ENCODE data around the gene RIPOR2. TPM values are rescaled to one million over a fixed set of nuclear protein-coding genes. Genes with fewer than 3 reads are reported as not detected.
"Not testable (repeated sequence)": the region's sequence is repeated elsewhere in the genome, so short reads cannot be mapped to it uniquely, and the experiment has no call there.

RIPOR2 gene
- total RNA-seq, 1 donor from 2014 or later, result not detected

DNA sequence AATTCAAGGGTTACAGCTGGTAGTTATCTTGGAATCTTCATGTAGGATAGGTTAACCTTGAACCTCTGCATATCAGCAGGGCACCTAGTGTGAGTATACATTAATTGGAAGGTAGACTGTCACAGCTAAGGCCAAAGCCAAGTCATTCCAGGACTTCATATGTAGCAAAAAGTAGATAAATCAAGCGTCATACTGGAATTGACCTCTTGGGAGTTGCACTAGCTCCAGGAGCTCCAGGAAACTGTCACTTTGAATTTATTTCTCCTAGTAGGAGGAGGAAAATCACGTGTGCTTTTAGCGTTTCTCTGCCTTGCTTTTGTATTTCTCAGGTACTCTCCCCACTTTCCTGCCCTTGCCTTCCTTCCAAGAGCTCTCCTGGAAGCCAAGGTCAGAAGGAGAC lies 30.3 kb downstream of the RIPOR2 start:
- no peak for DNase-seq (ENCODE audit: low read depth, low spot score)

- DNase-seq (ENCODE audit: low read depth, low spot score), result no peak
These were observed 32.1 kb downstream of the RIPOR2 start for GRCh38 chr6:24903681-24904080.

- no peak for DNase-seq (ENCODE audit: low read depth, low spot score)
These were observed 33.0 kb downstream of the RIPOR2 start for GRCh38 chr6:24902782-24903181.

GRCh38 chr6:24901698-24902328 lies 33.9 kb downstream of the RIPOR2 start:
- no peak for DNase-seq (ENCODE audit: low read depth, low spot score)

GRCh38 chr6:24900917-24901697 lies 34.7 kb downstream of the RIPOR2 start:
- DNase-seq (ENCODE audit: low read depth, low spot score), result no peak

- no peak for DNase-seq (ENCODE audit: low read depth, low spot score)
These were observed 35.8 kb downstream of the RIPOR2 start for GRCh38 chr6:24899997-24900325.

DNA sequence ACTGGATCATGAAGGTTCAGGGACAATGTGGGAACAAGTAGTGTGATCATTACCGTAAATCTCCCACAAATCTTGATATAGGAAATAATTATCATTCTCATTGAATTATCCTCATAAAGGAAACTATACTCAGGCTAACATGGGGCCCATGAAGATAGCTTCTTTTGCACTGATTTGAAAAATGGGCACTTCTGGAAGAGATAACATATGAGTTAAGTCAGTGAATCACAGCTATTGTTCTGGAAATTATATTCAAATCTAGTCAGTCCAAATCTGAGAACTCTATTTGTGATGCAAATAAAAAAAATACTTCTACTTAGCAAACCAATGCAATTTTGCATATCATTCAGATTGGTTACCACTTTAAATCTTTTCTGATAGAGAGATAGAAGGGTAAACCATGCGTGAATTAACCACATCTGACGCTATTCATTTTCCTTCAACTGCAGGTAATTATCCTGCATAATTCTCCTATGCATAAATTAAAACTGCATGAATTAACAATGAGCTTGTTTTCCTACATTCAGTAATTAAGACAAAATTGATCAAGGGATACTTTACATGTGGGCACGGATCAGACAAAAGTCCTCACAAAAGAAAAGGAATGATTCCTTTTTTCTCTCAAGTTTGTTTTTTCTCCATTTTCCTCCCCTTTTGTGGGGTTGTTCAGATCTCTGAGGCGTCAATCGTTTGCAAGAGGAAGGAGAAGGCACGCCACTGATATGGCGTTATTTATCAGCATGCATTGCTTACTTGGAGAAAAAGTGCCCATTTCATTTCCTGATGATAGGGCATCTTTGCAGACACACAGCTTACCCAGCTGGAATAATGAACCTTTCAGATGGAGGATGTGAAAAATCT lies 36.4 kb downstream of the RIPOR2 start:
- DNase-seq (ENCODE audit: low read depth, low spot score), result no peak

- no peak for DNase-seq (ENCODE audit: low read depth, low spot score)
These were observed 37.1 kb downstream of the RIPOR2 start for GRCh38 chr6:24898676-24899075.

DNA sequence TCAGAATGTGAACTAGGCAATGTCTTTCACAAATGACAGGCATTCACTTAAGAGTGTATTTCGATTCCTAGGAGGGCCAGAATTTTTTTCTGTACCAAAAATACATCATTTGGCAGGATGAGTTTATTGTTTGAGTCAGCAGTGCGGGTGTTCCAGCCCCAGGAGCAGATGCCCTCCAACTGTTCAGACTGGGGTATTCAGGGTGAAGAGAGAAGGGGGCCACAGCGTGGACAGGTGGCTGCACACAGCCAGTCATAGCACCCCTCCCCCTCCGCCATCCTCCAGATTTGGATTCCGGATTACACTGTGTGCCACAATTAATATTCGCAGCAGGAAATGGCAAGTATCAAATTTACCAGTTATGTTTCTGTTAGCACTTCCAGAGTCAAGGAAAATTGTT lies 38.6 kb downstream of the RIPOR2 start:
- no peak for DNase-seq (ENCODE audit: low read depth, low spot score)

DNA sequence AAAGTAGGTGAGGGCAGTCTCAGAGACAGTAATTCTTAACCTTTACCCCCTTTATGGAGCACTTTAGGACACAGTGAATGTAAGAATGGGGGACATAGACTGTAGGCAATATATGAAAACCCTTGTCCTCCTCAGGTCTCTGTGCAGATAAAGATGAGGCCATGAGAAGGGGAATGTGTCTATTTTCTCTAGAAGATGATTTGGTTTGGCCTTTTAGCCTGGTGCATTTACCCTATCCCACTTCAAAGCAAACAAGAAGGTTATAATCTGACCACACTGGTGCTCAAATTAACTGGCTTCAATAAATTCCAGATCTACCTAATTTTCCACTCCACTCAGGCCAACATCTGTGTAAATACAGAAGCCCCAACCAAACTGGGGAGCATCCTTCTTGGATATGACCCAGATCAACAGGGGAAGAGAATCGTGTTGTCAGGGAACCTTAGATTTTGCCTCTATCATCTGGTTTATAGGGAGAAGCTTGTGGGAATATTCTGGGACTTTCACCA lies 42.4 kb downstream of the RIPOR2 start:
- DNase-seq (ENCODE audit: low read depth, low spot score), result no peak

GRCh38 chr6:24891004-24891403 lies 44.8 kb downstream of the RIPOR2 start:
- DNase-seq (ENCODE audit: low read depth, low spot score), result no peak

DNA sequence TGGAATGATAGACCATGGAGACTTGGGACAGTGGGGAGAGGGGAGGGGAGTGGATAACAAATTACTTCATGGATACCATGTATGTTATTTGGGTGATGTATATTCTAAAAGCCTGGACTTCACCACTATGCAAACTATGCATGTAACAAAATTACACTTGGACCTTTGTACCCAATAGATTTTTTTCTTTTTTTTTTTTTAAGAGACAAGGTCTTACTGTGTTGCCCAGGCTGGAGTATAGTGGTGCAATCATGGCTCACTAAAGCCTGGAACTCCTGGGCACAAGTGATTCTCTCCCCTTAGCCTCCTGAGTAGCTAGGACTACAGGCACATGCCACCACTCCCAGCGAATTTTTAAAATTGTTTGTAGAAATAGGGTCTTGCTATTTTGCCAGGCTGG lies 45.3 kb downstream of the RIPOR2 start:
- no peak for DNase-seq (ENCODE audit: low read depth, low spot score)

GRCh38 chr6:24888715-24889370 lies 46.9 kb downstream of the RIPOR2 start:
- DNase-seq (ENCODE audit: low read depth, low spot score), result no peak

DNA sequence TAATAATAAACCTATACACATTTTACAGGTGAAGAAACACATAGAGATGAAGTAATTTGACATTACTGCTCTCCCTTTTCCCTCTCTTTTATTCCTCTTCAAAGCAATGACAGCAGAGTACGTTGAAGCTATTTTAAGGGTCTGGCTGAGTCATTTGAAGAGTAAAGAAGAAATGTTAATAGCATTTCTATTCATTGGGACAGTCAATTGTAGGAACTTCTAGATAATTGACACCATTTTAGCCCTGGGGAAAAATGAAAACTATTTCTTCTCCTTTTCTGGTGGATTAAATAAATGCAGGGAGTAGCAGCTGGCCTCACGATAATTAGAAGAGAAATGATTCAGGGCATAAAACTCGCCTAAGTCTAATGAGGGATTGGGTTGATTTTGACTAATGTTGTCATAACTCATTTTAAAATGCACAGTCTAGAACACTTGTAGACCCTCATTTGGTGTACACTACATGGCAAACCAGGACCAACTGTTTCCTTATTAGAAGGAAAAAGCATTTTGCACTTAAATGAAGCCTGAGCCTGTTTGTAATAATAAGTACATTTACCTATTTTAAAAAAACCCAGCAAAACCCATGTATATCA lies 48.1 kb downstream of the RIPOR2 start:
- DNase-seq (ENCODE audit: low read depth, low spot score), result no peak

DNA sequence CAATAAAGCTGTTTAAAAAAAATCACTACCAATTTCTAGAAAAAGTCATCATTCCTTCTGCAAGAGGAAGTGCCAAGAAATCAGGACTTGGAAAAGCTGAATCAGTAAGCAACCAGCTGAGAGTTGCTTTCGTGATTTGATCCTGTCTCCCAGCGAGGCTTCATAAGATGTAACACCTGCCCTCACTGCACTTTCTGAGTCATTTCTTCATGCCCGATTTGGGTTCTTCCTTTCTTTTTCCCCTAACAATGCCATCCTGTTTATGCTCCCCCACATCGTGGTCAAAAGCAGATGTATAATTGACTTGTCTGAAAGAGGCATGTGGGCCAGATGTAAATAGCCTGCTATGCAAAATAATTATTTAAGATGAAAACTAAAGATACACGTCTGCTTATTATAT lies 52.1 kb downstream of the RIPOR2 start:
- no peak for DNase-seq (ENCODE audit: low read depth, low spot score)

- no peak for DNase-seq (ENCODE audit: low read depth, low spot score)
These were observed 52.8 kb downstream of the RIPOR2 start for GRCh38 chr6:24882835-24883555.

DNA sequence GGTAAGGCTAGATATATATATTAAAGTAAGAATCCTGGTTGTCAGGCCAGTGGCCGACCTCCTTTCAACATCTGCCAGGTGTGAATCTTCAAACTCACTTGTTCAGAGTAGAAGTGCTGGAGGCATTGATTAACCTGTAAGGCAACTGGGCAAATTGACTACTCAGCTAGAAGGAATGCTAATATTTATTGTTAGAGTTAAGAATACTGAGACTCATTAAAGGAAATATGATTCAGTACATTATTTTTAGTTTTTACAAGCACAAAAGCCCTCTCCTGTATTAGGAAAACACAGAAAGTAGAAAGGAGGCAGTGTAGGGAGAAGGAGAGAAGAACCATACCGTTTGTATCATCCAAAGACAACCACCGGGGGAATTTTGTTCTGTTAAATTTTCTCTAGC lies 53.5 kb downstream of the RIPOR2 start:
- DNase-seq (ENCODE audit: low read depth, low spot score), result no peak

DNA sequence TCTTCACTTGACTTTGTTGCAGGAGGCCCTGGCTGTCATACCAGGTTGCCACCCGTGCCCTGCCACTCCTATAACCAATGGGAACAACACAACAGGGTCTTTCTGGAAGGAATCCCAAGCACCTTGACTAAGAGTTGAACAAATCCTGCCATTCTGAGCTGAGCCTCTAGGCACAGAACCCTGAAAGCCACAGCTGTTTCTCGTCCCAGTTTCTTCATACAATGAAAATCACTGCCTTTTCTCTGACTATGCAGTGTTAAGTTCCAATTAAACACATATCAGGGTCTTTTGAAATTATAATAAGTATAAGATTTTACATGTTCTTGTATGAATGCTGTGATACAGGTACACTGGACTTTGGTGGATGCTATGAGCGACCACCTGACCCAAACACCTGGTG lies 54.4 kb downstream of the RIPOR2 start:
- no peak for DNase-seq (ENCODE audit: low read depth, low spot score)

DNA sequence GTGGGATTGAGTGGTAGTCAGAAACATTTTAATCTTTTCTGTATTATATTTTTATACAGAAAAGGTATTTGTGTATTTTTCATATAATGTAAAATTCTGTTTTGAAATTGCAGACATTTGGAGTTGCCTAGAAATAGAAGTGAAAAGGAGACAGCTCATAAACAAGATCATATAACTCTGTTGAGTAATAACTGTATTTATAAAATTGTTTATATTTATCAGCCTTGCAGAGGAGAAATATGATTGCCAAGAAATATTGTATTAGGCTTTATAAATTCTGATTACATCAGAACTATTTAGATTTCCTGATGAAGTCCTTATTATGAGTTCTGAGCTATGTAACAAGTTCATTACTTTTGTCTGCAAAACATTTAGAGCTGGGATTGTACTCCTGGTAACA lies 55.3 kb downstream of the RIPOR2 start:
- DNase-seq (ENCODE audit: low read depth, low spot score), result no peak

DNA sequence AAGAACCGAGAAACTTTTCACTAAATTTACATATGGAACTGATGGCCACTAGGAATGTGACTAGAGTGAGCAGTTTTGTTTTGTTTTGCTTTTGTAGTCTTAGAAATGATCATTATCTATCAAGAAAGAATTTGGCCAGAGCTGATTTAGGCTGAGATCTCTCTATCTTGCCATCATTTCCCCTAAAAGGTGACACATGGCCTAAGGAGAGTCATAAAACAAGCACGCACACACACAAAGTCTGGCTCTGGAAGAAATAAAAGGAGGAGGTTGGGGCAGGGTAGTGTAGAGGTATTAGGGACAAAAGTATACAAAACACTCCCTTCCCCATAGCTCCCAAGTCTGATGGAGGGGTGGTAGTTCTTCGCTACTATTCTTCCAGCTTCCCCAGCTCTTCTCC lies 56.4 kb downstream of the RIPOR2 start:
- DNase-seq (ENCODE audit: low read depth, low spot score), result no peak

- DNase-seq (ENCODE audit: low read depth, low spot score), result not testable (repeated sequence)
These were observed 58.0 kb downstream of the RIPOR2 start for GRCh38 chr6:24877747-24878146.
